IMR-90 (cell line): ENCODE measurements around the gene CHRFAM7A. TPM values are rescaled to one million over a fixed set of nuclear protein-coding genes. Genes with fewer than 3 reads are reported as not detected.
"Not testable (repeated sequence)": the region's sequence is repeated elsewhere in the genome, so short reads cannot be mapped to it uniquely, and the experiment has no call there.

Source experiments
- ATAC-seq: fragments of 200-7000 bp; cut with Tn5 transposase; 2 replicates; pipeline ENCODE4 v1.9.1; 2020; ENCODE audit warnings: low read depth, mild to moderate bottlenecking, moderate library complexity
- BruUV-seq: library from RNA; stranded (reverse); fragments of 400-500 nt; replicated peaks from 2 replicates; lab custom pipeline; 2021; lab: Mats Ljungman, UMichigan
- CTCF ChIA-PET: fragments of 300-600 bp; formaldehyde crosslinking; extraction: SDS; loops from one replicate; lab custom pipeline; 2021; ENCODE audit warnings: antibody characterized with exemption; lab: Yijun Ruan, JAX
- POLR2A ChIA-PET: fragments of 300-600 bp; sonication (Branson Sonifier 250); formaldehyde crosslinking; loops from one replicate; lab custom pipeline; 2022; ENCODE audit warnings: antibody characterized with exemption; ENCODE audit not compliant: unreplicated experiment; lab: Charles Lee
- DNase-seq: peaks from one replicate; pipeline ENCODE4 v3.0.0; 2013
- H2AFZ ChIP-seq: replicated peaks from 2 replicates; pipeline ENCODE3; 2013; ENCODE audit warnings: low read length, mild to moderate bottlenecking; ENCODE audit not compliant: poor library complexity
- H2AK5ac ChIP-seq: 2 replicates; pipeline ENCODE4 v1.6.1; 2013; ENCODE audit warnings: low read depth, low read length, inconsistent platforms
- H2AK9ac ChIP-seq: replicated peaks from 2 replicates; pipeline ENCODE3; 2013; ENCODE audit warnings: mild to moderate bottlenecking, low read depth, low read length, moderate library complexity; ENCODE audit not compliant: poor library complexity
- H2BK120ac ChIP-seq: 2 replicates; pipeline ENCODE4 v1.6.1; 2013; ENCODE audit warnings: low read depth, low read length, inconsistent platforms
- H2BK15ac ChIP-seq: 3 replicates; pipeline ENCODE4 v1.6.1; 2013; ENCODE audit warnings: low read depth, low read length, inconsistent platforms
- H2BK20ac ChIP-seq: 2 replicates; pipeline ENCODE4 v1.6.1; 2013; ENCODE audit warnings: low read depth, mild to moderate bottlenecking, inconsistent platforms, low read length, moderate library complexity
- H2BK5ac ChIP-seq: 2 replicates; pipeline ENCODE4 v1.6.1; 2013; ENCODE audit warnings: mild to moderate bottlenecking, low read depth, low read length, inconsistent platforms; ENCODE audit not compliant: poor library complexity, severe bottlenecking
- H3K14ac ChIP-seq: replicated peaks from 2 replicates; pipeline ENCODE4 v1.6.1; 2013; ENCODE audit warnings: low read depth, low read length, inconsistent platforms
- H3K18ac ChIP-seq: 2 replicates; pipeline ENCODE4 v1.6.1; 2013; ENCODE audit warnings: low read depth, low read length, control low read depth
- H3K23ac ChIP-seq: 2 replicates; pipeline ENCODE4 v1.6.1; 2013; ENCODE audit warnings: low read depth, low read length, inconsistent platforms
- H3K27ac ChIP-seq: 2 replicates; pipeline ENCODE4 v1.5.1; 2013; ENCODE audit warnings: mild to moderate bottlenecking, control low read depth, low read length; ENCODE audit not compliant: insufficient read depth
- H3K27me3 ChIP-seq: 2 replicates; pipeline ENCODE4 v1.6.1; 2013; ENCODE audit warnings: low read length; ENCODE audit not compliant: control insufficient read depth, insufficient read depth
- H3K36me3 ChIP-seq: 2 replicates; pipeline ENCODE4 v1.6.1; 2013; ENCODE audit warnings: low read length, mixed read lengths; ENCODE audit not compliant: control insufficient read depth, insufficient read depth
- H3K4ac ChIP-seq: 2 replicates; pipeline ENCODE4 v1.6.1; 2013; ENCODE audit warnings: low read depth, low read length, inconsistent platforms
- H3K4me1 ChIP-seq: 2 replicates; pipeline ENCODE4 v1.6.1; 2013; ENCODE audit warnings: low read length, mixed read lengths; ENCODE audit not compliant: control insufficient read depth, insufficient read depth
- H3K4me2 ChIP-seq: 2 replicates; pipeline ENCODE4 v1.6.1; 2013; ENCODE audit warnings: low read depth, mild to moderate bottlenecking, control low read depth, low read length, moderate library complexity
- H3K4me3 ChIP-seq: 2 replicates; pipeline ENCODE4 v1.5.1; 2013; ENCODE audit warnings: low read depth, mild to moderate bottlenecking, control low read depth, low read length, moderate library complexity; ENCODE audit not compliant: insufficient read depth
- H3K56ac ChIP-seq: 2 replicates; pipeline ENCODE4 v1.6.1; 2013; ENCODE audit warnings: low read length, inconsistent platforms; ENCODE audit not compliant: insufficient read depth; ENCODE audit errors: extremely low read depth
- H3K79me1 ChIP-seq, 2 experiments: 2 replicates each; pipeline ENCODE4 v1.6.1; 2013; ENCODE audit warnings: low read length in 2 of 2, inconsistent platforms in 1 of 2, low read depth in 1 of 2
- H3K9ac ChIP-seq: 2 replicates; pipeline ENCODE4 v1.6.1; 2013; ENCODE audit warnings: low read depth, low read length, control low read depth
- H3K9me1 ChIP-seq: 2 replicates; pipeline ENCODE4 v1.6.1; 2013; ENCODE audit warnings: low read length, inconsistent platforms; ENCODE audit not compliant: insufficient read depth
- H3K9me3 ChIP-seq: 2 replicates; pipeline ENCODE4 v1.6.1; 2013; ENCODE audit warnings: low read length; ENCODE audit not compliant: control insufficient read depth, insufficient read depth
- H4K20me1 ChIP-seq: 2 replicates; pipeline ENCODE4 v1.6.1; 2013; ENCODE audit warnings: low read length, inconsistent platforms; ENCODE audit not compliant: insufficient read depth
- H4K5ac ChIP-seq: 2 replicates; pipeline ENCODE4 v1.6.1; 2013; ENCODE audit warnings: mild to moderate bottlenecking, low read depth, low read length, control low read depth
- H4K8ac ChIP-seq, 2 experiments: 2 replicates each; pipeline ENCODE4 v1.6.1; 2013; ENCODE audit warnings: low read depth in 2 of 2, low read length in 2 of 2, control low read depth in 1 of 2, inconsistent platforms in 1 of 2
- H4K91ac ChIP-seq: 2 replicates; pipeline ENCODE4 v1.6.1; 2013; ENCODE audit warnings: low read depth, low read length, inconsistent platforms; ENCODE audit not compliant: insufficient read depth
- WGBS, 2 experiments: methylation state at CpG; one replicate each; pipeline versions ENCODE4 v1.1.5 to v1.1.7; 2013; ENCODE audit warnings: missing lambda C conversion rate in 2 of 2; ENCODE audit not compliant: insufficient read length in 1 of 2; ENCODE audit errors: extremely low coverage in 2 of 2; 5-methylcytosine and 5-hydroxymethylcytosine counted together
- dilution Hi-C: fragments of 300-500 bp; cut with HindIII; formaldehyde crosslinking; loops from one replicate; pipeline ENCODE4 v1.14.3; 2018; ENCODE audit warnings: low sequenced_read_pairs; ENCODE audit not compliant: unreplicated experiment
- in situ Hi-C: fragments of 300-500 bp; cut with MboI; formaldehyde crosslinking; loops from 3 replicates; pipeline ENCODE4 v1.14.3; 2019; ENCODE audit warnings: low sequenced_read_pairs, inconsistent platforms, mixed read lengths
- intact Hi-C: fragments of 100-400 bp; cut with micrococcal nuclease; formaldehyde crosslinking; loops from 2 replicates; pipeline ENCODE4 v1.10.0; 2022
- polyA plus RNA-seq, 3 experiments: library from polyadenylated mRNA; depleted of rRNA; stranded (reverse); fragments of >200 nt; gene quantifications; 2 replicates each; pipeline ENCODE4 v1.2.3, GENCODE V29; 2012; ENCODE audit warnings: low replicate concordance in 1 of 3
- total RNA-seq: library from RNA; depleted of rRNA; stranded (reverse); fragments of >200 nt; gene quantifications from 2 replicates; pipeline ENCODE4 v1.2.3, GENCODE V29; 2012

Gene CHRFAM7A
- total and polyA plus RNA-seq, 2 of the 4 experiments (the other 2 are of a cell fraction) = 0.18 TPM; not detected in 1

- in situ Hi-C loops, H4K5ac ChIP-seq, H3K4me2 ChIP-seq, H3K9ac ChIP-seq, H2AFZ ChIP-seq, H3K56ac ChIP-seq, H2BK5ac ChIP-seq, CTCF ChIA-PET, H3K4ac ChIP-seq, H3K14ac ChIP-seq, H3K27ac ChIP-seq, H3K36me3 ChIP-seq, H4K91ac ChIP-seq, DNase-seq, intact Hi-C loops, H3K27me3 ChIP-seq, BruUV-seq, H3K23ac ChIP-seq, H3K4me1 ChIP-seq, H3K9me3 ChIP-seq, H4K20me1 ChIP-seq, H3K79me1 ChIP-seq, H2AK5ac ChIP-seq, H2BK20ac ChIP-seq, POLR2A ChIA-PET, H3K18ac ChIP-seq, H3K4me3 ChIP-seq, H2BK120ac ChIP-seq, H3K9me1 ChIP-seq, H2AK9ac ChIP-seq, dilution Hi-C loops, H4K8ac ChIP-seq, H2BK15ac ChIP-seq: not testable (repeated sequence)
- whole genome bisulfite sequencing, 2 experiments = no CpG with 5 or more reads among the region's 6 CpGs
- ATAC-seq = peak; percentile 75
These were observed 5.6 kb upstream of the CHRFAM7A start for GRCh38 chr15:30398988-30399387.

- H3K36me3 ChIP-seq, POLR2A ChIA-PET, H3K9me3 ChIP-seq, H3K14ac ChIP-seq, H2AK9ac ChIP-seq, H4K91ac ChIP-seq, H3K27ac ChIP-seq, H2AK5ac ChIP-seq, H2AFZ ChIP-seq, H3K23ac ChIP-seq, H2BK20ac ChIP-seq, DNase-seq, H3K18ac ChIP-seq, H3K56ac ChIP-seq, H3K4me3 ChIP-seq, H3K9me1 ChIP-seq, BruUV-seq, CTCF ChIA-PET, H3K4me2 ChIP-seq, H3K4me1 ChIP-seq, dilution Hi-C loops, in situ Hi-C loops, H3K79me1 ChIP-seq, H3K9ac ChIP-seq, H4K5ac ChIP-seq, H2BK15ac ChIP-seq, H4K8ac ChIP-seq, H2BK120ac ChIP-seq, H2BK5ac ChIP-seq, H4K20me1 ChIP-seq, intact Hi-C loops, H3K27me3 ChIP-seq, H3K4ac ChIP-seq: not testable (repeated sequence)
- peak; percentile 51 for ATAC-seq
- WGBS, 2 experiments = no CpG with 5 or more reads among the region's 23 CpGs
These were observed 288 bp upstream of the CHRFAM7A start for GRCh38 chr15:30393664-30393991.
